NOMO-1 treated with DMSO at 0.1 percent for 48 hours (cell line): ENCODE measurements around the gene LETM1.

Experiments used
- DNase-seq: peaks from one replicate; lab custom pipeline; 2025; ENCODE audit not compliant: unreplicated experiment; lab: John Stamatoyannopoulos, UW

LETM1 gene

DNA sequence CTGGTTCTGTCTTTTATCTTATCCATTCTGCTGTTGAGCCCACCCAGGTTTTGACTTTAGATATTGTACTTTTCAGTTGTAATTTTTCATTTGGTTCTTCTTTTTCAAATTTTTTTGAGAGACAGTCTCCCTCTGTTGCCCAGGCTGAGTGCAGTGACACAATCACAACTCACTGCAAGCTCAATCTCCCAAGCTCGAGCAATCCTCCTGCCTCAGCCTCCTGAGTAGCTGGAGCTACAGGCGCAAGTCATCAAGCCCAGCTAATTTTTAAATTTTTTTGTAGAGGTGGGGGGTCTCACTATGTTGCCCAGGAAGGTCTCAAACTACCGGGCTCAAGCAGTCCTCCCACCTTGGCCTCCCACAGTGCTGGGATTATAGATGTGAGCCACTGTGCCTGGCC lies 25.7 kb downstream of the LETM1 start:
- DNase-seq, result no peak

DNA sequence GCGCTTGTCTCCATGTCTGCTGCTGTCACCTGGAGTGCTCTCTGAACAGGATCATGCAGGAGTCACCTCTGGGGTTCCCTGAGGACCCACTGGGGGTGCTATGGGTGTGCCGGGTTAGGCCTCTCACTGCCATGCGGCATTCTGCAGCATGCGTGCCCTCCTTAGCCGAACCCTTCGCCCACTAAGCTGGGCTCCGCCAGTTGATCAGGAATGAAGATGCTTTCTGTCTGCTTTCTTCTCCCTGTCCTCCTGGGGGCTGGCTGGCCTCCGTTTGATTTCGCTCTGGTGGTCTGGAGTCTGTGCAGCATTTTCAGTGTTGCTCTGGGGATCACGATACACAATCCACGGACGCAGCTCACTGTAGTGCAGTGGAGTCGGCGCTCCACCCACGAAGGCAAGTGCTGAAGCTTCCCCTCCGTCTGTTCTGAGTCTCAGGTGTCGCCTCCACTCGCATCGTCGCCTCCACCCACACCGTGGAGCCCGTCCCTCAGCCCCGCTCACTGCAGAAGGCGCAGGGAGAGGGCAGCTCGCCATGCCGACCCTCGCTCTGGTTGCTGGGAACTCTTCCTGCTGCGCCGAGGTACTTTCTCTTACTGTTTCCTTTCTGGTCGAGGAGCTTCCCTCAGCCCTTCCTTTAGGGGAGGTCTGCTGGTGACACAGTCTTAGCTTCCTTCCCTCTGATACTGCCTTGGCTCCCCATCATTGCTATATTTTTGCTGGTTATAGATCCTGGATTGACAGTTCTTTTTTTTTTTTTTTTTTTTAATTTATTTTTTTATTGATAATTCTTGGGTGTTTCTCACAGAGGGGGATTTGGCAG lies 29.2 kb downstream of the LETM1 start:
- no peak for DNase-seq

DNA sequence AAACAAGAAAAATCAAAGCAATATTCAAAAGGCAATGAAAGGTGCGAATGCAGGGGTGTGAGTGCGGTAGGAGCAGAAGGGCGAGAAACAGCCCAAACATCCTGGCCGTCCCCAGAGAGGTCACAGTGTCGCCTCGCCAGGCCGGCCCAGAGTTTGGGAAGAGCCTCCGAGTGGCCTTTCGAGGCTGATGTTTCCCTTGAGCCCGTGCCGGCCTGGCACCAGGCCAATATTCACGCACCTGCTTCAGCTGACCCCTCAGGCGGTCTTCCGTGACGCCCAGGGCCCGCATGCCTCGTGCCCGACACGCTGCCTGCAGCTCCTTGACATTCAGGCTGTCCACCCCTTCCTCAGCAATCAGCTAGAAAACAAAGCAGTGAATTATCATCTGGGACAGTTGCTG lies 30.6 kb downstream of the LETM1 start:
- DNase-seq, result no peak

DNA sequence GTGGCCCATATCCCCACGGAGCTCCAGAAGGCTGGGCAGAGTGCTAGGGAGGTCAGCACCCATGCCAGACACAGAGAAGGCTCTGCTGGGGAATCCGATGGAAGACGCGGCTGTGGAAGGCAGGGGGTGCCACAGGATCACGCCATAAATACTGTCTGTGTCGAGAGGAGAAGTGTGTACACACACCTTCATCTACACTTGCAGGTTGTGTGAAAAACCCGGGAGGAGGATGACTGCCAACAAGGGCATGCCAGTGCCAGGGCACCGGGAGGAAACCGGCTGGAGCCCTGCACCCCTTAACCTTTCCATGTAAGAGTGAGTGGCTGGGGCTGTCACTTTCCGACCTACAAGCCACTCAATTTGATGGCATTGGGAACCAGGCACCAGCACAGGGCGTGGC lies 31.2 kb downstream of the LETM1 start:
- no peak for DNase-seq

DNA sequence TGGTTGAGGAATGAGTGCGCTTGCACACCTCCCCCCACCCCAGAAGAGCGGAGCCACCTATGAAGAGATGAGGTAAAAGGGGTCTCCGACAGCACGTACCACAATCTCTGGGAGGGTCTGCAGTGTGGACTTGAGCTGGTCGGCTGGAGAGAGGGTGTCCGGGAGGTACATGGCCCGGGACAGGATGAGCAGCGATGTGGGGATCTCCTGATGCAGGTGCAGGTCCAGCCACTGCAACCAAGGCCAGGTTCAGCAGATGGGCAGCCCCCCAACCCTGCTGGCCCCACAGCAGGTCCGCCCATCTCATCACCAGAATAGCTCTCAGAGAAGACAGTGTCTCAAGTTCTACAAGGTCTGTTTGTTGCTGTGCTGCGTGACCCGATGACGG lies 32.4 kb downstream of the LETM1 start:
- DNase-seq, result no peak

DNA sequence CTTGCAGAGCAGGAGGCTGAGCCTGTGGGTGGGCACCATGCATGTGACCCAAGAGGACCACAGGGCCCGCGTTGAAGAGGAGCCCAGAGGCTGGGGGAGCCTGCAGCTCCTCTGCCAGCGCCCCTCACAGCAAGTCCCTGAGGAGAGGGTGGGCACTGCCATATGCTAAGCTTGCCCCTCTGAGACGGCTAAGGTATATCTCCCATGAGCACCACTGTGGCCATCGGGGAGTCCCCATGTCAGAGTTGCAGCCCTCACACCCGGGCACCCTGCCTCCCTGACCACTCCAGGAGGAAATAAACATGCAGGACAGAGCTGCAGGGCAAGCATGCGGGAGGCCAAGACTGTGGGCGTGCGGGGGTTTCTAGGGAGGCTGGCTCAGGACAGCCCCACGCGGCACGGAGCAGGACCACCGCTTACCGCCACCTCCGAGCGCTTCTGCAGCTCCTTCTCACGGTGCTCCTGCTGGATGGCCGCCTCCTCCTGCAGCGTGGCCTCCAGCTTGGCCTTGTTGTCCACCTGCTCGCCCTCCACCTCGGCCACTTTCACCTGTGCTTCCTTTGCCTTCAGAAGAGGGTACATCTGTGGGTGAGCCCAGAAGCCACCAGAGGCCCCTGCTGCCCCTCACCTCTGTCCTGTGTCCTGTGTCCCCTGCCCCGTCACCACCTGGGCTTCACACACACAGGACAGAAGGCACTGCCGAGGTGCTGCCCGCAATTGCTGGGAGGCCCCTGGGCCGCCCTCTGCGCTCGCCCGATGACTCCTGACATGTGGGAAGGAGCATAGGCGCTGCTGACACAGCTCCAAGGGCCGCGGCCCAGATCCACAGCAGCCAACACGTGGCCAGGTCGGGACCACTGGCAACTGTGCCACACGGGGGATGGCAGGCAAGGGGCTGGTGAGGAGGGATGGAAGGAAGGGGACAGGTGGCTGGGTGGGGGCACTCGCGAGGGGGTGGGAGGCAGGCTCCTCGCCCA lies 33.1 kb downstream of the LETM1 start:
- no peak for DNase-seq

DNA sequence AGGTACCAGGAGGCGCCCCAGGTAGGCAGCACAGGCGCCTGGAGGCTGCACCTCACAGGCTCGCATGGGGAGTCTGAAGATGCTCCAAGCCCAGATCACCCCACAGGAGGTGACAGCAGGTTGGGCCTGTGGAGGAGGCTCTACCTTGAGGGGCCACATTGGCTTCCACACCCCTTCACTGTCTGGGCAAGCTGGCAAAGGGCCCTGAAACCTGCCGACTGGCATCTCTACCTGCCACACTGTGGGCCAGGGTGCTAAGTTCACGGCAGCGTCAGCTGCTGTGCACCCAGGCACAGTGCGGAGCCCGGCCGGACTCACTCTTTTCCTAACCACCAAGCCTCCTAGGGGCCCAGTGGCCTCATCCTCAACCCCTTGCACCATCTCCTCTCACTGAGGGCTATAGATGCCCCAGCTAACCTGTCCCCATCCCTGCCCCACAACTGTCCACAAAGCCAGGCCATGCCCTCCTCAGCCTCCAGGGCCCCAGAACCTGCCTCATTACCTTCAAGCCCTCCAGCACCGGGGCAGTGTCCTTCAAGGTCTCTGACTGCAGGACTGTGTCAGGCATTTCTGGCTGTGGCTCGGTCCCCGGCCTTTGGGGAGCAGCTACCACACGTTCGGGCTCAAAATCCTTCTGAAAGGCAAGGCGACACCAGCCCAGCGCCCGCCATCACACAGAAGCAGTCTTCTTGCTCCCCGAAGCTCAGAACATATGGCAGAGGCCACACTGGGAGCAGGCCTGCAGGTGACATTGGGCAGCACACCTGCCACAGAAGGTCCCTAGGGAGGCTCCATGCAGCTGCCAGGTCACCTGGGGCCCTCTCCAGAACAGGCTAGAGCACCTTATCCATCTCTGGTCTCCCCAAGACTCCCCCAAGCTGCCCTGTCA lies 34.0 kb downstream of the LETM1 start:
- no peak for DNase-seq

DNA sequence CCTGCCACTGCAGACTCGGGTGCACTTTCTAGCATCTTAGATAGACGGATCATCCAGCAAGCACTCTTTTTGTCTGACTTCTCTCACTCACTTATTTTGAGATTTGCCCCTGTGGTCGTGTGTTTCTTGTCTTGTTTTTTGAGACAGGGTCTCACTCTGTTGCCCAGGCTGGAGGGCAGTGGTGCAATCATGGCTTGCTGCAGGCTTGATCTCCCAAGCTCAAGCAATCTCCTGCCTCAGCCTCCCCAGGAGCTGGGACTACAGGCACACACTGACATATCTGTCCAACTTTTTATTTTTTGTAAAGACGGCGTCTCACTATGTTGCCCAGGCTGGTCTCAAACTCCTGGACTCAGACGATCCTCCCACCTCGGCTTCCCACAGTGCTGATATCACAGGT lies 36.1 kb downstream of the LETM1 start:
- no peak for DNase-seq

DNA sequence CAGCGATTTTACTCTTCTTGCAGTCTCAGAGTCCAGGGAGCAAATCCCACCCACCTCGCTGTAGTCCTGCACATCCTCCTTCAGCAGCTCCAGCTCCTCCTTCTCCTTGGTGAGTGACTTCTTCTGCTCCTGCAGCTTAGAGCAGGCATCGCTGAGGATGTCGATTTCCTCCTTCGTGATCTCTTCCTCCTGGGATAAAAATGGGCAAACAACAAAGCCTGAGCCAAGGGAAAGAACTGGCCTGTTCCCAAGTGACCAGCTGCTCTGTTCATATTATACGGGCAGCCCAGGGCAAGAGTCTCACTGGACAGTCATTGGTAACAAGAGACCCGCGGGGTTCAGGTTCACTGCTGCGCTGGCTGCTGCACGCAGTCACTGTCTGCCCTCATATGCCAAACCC lies 36.7 kb downstream of the LETM1 start:
- DNase-seq, result no peak

DNA sequence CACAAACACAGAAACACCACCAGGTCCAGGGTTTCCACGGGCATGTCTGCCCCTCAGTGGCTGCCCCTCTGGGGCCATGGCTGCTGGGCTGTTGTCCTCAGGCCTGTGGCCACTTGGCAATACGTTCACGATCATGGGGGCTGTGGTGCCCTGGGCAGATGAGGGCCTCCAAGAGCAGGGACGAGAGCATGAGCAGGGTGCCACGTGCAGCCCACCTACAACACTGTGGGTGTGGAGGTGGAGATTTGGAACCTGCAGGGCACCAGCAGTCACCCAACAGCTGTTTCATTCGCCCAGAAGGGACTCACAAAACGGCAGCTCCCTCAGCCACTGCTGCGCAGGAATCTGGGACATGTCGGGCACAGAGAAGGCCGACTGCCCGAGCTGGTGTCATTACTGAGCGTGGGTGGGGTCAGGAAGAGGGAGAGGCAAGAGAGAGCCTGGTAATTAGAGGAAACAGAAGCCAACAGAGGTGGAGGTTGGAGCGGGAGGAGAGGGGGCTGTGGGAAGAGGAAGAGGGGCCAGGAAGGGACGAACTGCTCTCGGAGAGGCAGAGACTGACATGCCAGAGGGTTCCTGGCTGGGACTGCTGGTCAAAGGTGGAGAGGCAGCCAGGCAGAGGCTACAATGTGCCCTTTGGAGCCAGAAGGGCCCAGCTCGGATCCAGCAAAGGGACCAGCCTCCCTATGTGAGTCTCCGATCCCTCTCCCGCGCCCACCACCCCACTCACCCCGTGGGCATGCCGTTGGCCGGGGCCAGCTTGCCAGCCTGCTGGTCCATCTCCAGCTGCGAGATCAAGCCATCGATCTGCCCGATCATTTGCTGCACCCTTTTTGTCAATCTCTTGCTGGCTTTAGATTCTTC lies 39.7 kb downstream of the LETM1 start:
- no peak for DNase-seq

DNA sequence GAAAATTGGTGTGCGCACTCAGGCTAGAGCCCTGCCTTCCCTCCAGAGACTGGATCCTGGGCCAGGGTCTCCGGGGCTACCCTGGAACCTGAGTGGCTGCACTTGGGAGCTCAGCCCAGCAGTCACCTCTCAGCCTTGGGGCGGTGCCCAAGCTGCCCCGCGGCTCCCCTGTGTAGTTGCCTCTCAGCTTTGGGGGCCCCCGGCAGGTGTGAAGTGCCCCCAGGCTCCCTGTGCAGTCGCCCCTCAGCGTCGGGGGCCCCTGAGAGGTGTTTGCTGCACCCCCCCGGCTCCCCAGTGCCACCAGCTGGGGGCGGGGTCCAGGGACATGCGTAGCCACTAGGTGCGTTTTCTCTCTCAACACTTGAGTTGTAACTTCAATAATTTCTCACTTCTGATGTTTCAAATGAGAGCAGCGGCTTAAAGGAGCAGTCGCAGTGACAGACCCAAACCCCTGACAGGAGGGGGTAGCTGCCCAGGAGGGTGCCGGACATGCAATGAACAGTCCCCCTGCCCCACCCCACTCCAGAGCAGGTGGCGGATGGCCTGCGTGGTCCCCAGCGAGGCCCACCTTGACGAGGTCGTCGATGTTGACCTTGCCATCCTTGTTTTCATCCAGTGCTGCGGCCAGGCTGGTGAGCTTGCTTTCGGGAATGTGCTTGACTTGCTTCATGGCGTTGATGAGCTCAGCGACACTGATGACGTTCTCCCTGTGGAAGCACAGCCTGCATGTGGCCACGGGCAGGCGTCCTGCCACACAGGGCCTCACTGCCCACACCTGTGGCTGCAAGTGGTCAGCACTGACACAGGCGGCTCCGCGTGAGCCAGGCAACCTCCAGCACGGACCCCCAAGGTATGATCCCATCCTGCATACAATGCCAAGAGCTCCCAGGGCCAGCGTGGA lies 40.6 kb downstream of the LETM1 start:
- DNase-seq, result no peak

DNA sequence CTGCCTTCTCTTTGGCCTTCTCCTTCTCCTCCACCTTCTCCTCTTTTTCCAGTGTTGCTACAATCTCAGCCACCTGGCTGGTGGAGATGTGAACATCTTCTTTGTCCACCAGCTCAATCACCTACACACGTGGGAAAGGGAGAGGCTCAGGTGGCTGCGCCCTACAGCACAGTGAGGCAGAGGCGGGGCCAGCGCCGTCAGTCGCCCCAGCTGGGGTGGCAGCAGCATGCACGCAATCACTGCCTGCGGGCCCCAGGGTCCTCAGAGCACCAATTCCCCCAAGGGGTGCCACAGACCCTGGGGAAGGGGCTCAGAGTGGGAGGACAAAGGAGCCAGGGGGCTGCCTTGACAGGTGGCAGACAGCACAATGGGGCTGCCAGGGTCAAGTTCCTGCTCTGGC lies 41.5 kb downstream of the LETM1 start:
- no peak for DNase-seq

DNA sequence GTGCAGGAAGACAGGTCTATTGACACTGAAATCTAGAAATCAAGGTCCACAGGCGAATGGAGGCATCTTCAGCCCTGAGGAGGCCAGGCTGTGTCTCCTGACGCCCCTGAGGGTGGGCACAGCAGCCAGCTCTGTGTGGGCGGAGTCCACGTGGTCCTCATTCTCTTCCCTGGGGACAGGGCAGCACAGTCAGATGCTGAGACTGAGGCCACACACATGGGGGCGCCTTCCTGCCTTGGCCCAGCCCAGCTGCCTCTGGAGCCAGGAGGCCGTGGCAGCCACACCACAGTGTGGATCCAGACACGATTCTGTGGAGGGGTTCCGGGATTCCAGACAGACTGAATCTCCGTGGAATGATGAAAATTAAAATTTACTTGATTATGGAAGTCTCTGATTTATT lies 42.0 kb downstream of the LETM1 start:
- no peak for DNase-seq

DNA sequence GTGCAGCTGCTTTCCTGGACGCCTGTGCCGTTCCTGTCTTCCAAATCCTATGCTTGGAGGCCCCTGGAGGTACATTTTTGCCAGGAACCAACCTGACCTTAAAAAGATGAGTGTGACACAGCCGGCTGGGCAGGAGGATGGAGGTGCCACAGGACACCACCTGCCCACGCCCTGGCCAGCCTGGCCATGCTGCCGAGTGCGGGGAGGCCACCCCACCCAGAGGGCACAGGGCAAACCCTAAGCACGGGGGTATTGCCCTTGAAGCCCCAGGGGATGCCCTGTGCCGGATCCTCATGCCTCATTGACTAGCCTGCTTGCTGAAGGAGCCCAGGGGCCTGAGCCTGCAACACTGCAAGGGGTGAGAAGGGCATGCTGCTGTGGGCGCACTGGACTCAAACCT lies 42.7 kb downstream of the LETM1 start:
- no peak for DNase-seq

DNA sequence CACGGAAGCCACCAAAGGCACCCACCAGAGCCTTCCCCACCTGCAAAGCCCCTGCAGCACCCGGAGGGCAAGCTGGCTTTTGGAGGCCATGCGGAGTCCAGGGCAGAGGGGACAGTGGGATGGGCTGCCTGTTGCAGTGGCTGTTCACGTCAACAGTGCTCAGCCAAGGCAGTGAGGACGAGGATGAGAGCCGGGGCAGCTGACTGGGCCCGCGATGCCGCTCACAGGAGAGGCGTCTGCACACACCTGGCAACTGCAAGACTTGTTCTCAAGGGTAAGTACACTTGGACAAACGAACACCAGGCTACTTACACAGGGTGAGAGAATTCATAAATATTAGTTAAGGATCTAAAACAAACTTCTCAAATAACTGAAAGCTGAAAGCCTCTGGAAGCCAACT lies 43.2 kb downstream of the LETM1 start:
- no peak for DNase-seq

DNA sequence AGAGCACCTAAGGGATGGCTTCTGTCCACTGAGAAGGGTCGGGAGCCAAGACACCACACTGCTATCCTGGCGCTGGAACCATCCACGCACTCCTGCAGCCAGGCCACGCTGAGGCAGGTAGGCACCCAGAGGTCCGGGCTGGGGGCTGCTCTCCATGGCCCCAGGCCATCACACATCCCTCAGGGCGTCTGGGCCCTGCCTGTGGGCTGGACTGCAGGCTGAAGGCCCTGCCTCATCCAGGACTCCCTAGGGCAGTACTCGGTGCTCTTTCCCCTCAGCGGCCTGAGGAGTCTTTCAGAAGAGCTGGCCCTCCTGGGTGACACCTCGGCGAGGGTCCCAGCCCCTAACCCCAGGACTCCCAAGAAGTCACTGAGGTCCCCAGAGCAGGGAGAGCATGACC lies 45.2 kb downstream of the LETM1 start:
- DNase-seq, result no peak

DNA sequence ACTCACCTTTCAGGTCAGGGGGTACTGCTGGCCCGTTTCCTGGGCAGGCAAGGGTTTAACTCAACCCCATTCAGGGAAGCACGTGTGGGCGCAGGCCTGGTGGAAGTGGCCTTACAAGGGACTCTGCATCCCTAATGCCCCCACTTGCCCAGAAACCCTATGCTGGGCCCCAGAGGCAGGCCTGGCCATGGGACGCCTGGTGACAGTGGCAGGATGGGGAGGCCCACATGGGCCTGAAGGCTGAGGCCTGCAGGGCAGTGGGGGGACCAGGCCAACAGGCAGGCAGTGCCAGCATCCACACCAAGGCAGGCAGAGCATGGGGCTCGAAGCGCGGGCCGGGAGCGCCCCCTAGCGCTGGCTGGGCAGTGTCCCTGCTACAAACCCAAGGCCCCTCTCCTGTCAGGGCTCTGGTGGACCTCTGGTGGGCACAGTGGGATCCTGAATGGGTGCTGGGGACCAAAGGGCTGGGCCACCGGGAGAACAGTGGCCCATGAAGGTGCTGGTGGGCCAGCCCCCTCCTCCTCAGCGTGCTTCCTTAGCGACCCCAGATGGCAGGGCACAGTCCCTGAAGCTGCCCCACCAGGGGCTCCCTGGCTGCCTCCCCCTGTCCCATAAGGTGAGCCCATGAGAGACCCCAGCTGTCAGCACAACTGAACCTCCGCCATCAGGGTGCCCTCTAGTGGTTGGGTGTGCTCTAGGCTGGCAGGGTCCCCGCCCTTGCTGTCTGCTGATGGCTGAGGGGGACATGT lies 46.0 kb downstream of the LETM1 start:
- DNase-seq, result peak; percentile 54
